Nasal cavity respiratory epithelium epithelial cell of viscerocranial mucosa (primary cell): ENCODE measurements around the gene PTPN21. TPM values are rescaled to one million over a fixed set of nuclear protein-coding genes. Genes with fewer than 3 reads are reported as not detected.

Experiments
- total RNA-seq: library from RNA; depleted of rRNA; stranded (reverse); fragments of >200 nt; gene quantifications from 2 replicates; pipeline ENCODE4 v1.2.3, GENCODE V29; 2014

PTPN21 gene
- total RNA-seq: 5.8 and 13.4 TPM in 2 replicates

GRCh38 chr14:88554457-88555286, at the start of gene PTPN21:
TSS of gene PTPN21 (minus strand) at chr14:88555007. CDS start at chr14:88550417, 4,590 bp downstream.

GRCh38 chr14:88562831-88563686, 8.3 kb upstream of the PTPN21 start, which contains the start of gene ZC3H14:
TSS of gene ZC3H14 (plus strand) at chr14:88563037. CDS start at chr14:88563134, 97 bp downstream.

Other genes starting within 250 kb of the PTPN21 start
- under 0.01 TPM in 2 replicates for gene KCNK10, start 231.7 kb downstream of the PTPN21 start, total RNA-seq
- gene SPATA7, start 169.3 kb downstream of the PTPN21 start, total RNA-seq: 6.2 and 9.7 TPM in 2 replicates
- 49.2 and 70.8 TPM in 2 replicates for gene ZC3H14, start 8.0 kb upstream of the PTPN21 start, total RNA-seq
- gene EML5, start 237.9 kb upstream of the PTPN21 start, total RNA-seq: 0.78 and 1.4 TPM in 2 replicates